HepG2 (cell line): ENCODE data around the gene TUT1. TPM values are rescaled to one million over a fixed set of nuclear protein-coding genes. Genes with fewer than 3 reads are reported as not detected.

ENCODE experiments used
- ARID4A ChIP-seq: sonication (generic); formaldehyde crosslinking; IDR thresholded peaks from 2 replicates; pipeline ENCODE4 v1.5.0; 2020; ENCODE audit warnings: mild to moderate bottlenecking, missing genetic modification reagents, borderline replicate concordance
- ARNTL ChIP-seq: sonication (generic); formaldehyde crosslinking; IDR thresholded peaks from 2 replicates; pipeline ENCODE4 v1.4.0; 2020; ENCODE audit warnings: mild to moderate bottlenecking, missing genetic modification reagents
- BORCS8-MEF2B ChIP-seq: sonication (generic); formaldehyde crosslinking; IDR thresholded peaks from 2 replicates; pipeline ENCODE4 v1.8.0; 2022; ENCODE audit warnings: mild to moderate bottlenecking, missing genetic modification reagents
- ISL2 ChIP-seq: sonication (generic); formaldehyde crosslinking; IDR thresholded peaks from 2 replicates; pipeline ENCODE4 v1.5.0; 2020; ENCODE audit warnings: missing genetic modification reagents
- ISX ChIP-seq: sonication (generic); formaldehyde crosslinking; conservative IDR thresholded peaks from 2 replicates; pipeline ENCODE4 v1.5.0; 2020; ENCODE audit warnings: missing genetic modification reagents
- RBM22 ChIP-seq: fragments of 200-400 bp; formaldehyde crosslinking; optimal IDR thresholded peaks from 2 replicates; pipeline ENCODE3; 2017; ENCODE audit warnings: mild to moderate bottlenecking, low read length, moderate library complexity
- RFX3 ChIP-seq: IDR thresholded peaks from 2 replicates; pipeline ENCODE4 v1.6.1; 2016; ENCODE audit warnings: missing biosample characterization, missing genetic modification reagents
- SMAD3 ChIP-seq: sonication (generic); formaldehyde crosslinking; IDR thresholded peaks from 2 replicates; pipeline ENCODE4 v1.4.0; 2020; ENCODE audit warnings: missing genetic modification reagents
- SRSF1 ChIP-seq: fragments of 200-400 bp; formaldehyde crosslinking; optimal IDR thresholded peaks from 2 replicates; pipeline ENCODE3; 2017; ENCODE audit warnings: mild to moderate bottlenecking, low read depth, low read length, moderate library complexity
- TOE1 ChIP-seq: sonication (generic); formaldehyde crosslinking; IDR thresholded peaks from 2 replicates; pipeline ENCODE4 v1.4.0; 2020; ENCODE audit warnings: mild to moderate bottlenecking, missing genetic modification reagents
- ZBTB21 ChIP-seq: sonication (generic); formaldehyde crosslinking; IDR thresholded peaks from 2 replicates; pipeline ENCODE4 v1.4.0; 2020; ENCODE audit warnings: missing genetic modification reagents
- ZNF121 ChIP-seq: sonication (generic); formaldehyde crosslinking; IDR thresholded peaks from 2 replicates; pipeline ENCODE4 v1.5.0; 2020; ENCODE audit warnings: mild to moderate bottlenecking, missing genetic modification reagents
- ZNF207 ChIP-seq: fragments of 450-650 bp; IDR thresholded peaks from 2 replicates; pipeline ENCODE4 v1.6.1; 2016; ENCODE audit warnings: antibody characterized with exemption, borderline replicate concordance
- ZNF276 ChIP-seq: sonication (generic); formaldehyde crosslinking; IDR thresholded peaks from 2 replicates; pipeline ENCODE4 v1.4.0; 2020; ENCODE audit warnings: mild to moderate bottlenecking, low read depth, missing genetic modification reagents
- ZNF30 ChIP-seq: sonication (generic); formaldehyde crosslinking; IDR thresholded peaks from 2 replicates; pipeline ENCODE4 v1.5.0; 2020; ENCODE audit warnings: mild to moderate bottlenecking, missing genetic modification reagents
- ZNF326 ChIP-seq: sonication (generic); formaldehyde crosslinking; IDR thresholded peaks from 2 replicates; pipeline ENCODE4 v1.4.0; 2020; ENCODE audit warnings: missing genetic modification reagents, borderline replicate concordance
- ZNF75D ChIP-seq: sonication (generic); formaldehyde crosslinking; IDR thresholded peaks from 2 replicates; pipeline ENCODE4 v1.8.1; 2023; ENCODE audit warnings: missing genetic modification reagents, mild to moderate bottlenecking, borderline replicate concordance
- polyA plus RNA-seq, 8 experiments: library from polyadenylated mRNA; depleted of rRNA in 3 of 8; stranded (reverse) in 7 of 8; unstranded in 1 of 8; fragments of >200 nt; fragmentation: Illumina TruSeq in 4 of 8; extraction: Trizol in 4 of 8; gene quantifications; 2 replicates each; pipeline versions ENCODE4 v1.2.1 to v1.2.3, GENCODE V29; 2011 to 2016; ENCODE audit warnings: low read depth in 4 of 8, missing spikeins in 1 of 8, mixed read lengths in 1 of 8; ENCODE audit not compliant: insufficient read depth in 1 of 8
- total RNA-seq, 5 experiments: library from RNA; depleted of rRNA; stranded (reverse); fragments of >200 nt; fragmentation: Illumina TruSeq; extraction: Trizol; gene quantifications; 2 replicates each; pipeline ENCODE4 v1.2.3, GENCODE V29; 2016; ENCODE audit warnings: low read depth in 1 of 5
- TF ChIP-seq, protein P1 (sequence below): IDR thresholded peaks from 2 replicates; pipeline ENCODE4 v1.6.1; 2016; ENCODE audit warnings: missing compliant biosample characterization, missing genetic modification reagents, borderline replicate concordance
- TF ChIP-seq, protein P2 (sequence below): sonication (generic); formaldehyde crosslinking; IDR thresholded peaks from 2 replicates; pipeline ENCODE4 v1.5.1; 2020; ENCODE audit warnings: mild to moderate bottlenecking, moderate library complexity, missing genetic modification reagents
- TF ChIP-seq, protein P3 (sequence below): IDR thresholded peaks from 2 replicates; pipeline ENCODE4 v1.6.1; 2012; ENCODE audit warnings: inconsistent platforms

TUT1 gene
- total and polyA plus RNA-seq, 2 of the 13 experiments (the other 11 are each of a cell fraction or from before 2014, with no cell fraction given), result 9.7 to 14.3 TPM

GRCh38 chr11:62621567-62622470 lies 30.5 kb upstream of the TUT1 start, which contains the start of gene B3GAT3 (continued):
- peak; percentile 97 for TF ChIP-seq ARID4A (CRISPR knock-in tag)
- TF ChIP-seq SRSF1, result peak; percentile 58
- TF ChIP-seq ARNTL (CRISPR knock-in tag), result 0 out of 2 replicates have a peak, but pooled peaks have one; percentile 57
- TF ChIP-seq, protein P1, sequence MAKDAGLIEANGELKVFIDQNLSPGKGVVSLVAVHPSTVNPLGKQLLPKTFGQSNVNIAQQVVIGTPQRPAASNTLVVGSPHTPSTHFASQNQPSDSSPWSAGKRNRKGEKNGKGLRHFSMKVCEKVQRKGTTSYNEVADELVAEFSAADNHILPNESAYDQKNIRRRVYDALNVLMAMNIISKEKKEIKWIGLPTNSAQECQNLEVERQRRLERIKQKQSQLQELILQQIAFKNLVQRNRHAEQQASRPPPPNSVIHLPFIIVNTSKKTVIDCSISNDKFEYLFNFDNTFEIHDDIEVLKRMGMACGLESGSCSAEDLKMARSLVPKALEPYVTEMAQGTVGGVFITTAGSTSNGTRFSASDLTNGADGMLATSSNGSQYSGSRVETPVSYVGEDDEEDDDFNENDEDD (CRISPR knock-in tag), result peak; percentile 98
- no peak for TF ChIP-seq RBM22
- no peak for TF ChIP-seq ZNF30 (CRISPR knock-in tag)
- TF ChIP-seq, protein P2, sequence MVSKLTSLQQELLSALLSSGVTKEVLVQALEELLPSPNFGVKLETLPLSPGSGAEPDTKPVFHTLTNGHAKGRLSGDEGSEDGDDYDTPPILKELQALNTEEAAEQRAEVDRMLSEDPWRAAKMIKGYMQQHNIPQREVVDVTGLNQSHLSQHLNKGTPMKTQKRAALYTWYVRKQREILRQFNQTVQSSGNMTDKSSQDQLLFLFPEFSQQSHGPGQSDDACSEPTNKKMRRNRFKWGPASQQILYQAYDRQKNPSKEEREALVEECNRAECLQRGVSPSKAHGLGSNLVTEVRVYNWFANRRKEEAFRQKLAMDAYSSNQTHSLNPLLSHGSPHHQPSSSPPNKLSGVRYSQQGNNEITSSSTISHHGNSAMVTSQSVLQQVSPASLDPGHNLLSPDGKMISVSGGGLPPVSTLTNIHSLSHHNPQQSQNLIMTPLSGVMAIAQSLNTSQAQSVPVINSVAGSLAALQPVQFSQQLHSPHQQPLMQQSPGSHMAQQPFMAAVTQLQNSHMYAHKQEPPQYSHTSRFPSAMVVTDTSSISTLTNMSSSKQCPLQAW (CRISPR knock-in tag), result peak; percentile 90
- 0 out of 2 replicates have a peak, but pooled peaks have one; percentile 40 for TF ChIP-seq TOE1 (CRISPR knock-in tag)
- TF ChIP-seq, protein P3, sequence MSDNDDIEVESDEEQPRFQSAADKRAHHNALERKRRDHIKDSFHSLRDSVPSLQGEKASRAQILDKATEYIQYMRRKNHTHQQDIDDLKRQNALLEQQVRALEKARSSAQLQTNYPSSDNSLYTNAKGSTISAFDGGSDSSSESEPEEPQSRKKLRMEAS, result peak; percentile 98
- TF ChIP-seq ISL2, result peak; percentile 46
- no peak for TF ChIP-seq ZNF121 (CRISPR knock-in tag)
- TF ChIP-seq RFX3 (CRISPR knock-in tag), result no peak
- TF ChIP-seq ZBTB21 (CRISPR knock-in tag), result peak; percentile 67
- TF ChIP-seq ISX (CRISPR knock-in tag), result no peak
- TF ChIP-seq ZNF276 (CRISPR knock-in tag), result no peak
- no peak for TF ChIP-seq ZNF75D
- TF ChIP-seq SMAD3 (CRISPR knock-in tag), result peak; percentile 89; the same call in 1 of the 2 replicates
- TF ChIP-seq BORCS8-MEF2B, result peak; percentile 94
- TF ChIP-seq ZNF326 (CRISPR knock-in tag), result no peak; the same call in 1 of the 2 replicates
- no peak for TF ChIP-seq ZNF207
